Loucy (cell line): ENCODE measurements around the gene CEL.

Source experiments
- CTCF ChIP-seq: fragments of 200-600 bp; sonication (generic); conservative IDR thresholded peaks from 2 replicates; pipeline ENCODE4 v1.5.1; 2014; ENCODE audit warnings: mild to moderate bottlenecking, antibody characterized with exemption, low read length
- EZH2phosphoT487 ChIP-seq: fragments of 200-600 bp; IDR thresholded peaks from 2 replicates; pipeline ENCODE4 v1.6.1; 2018; ENCODE audit warnings: antibody characterized with exemption, mild to moderate bottlenecking, moderate library complexity, borderline replicate concordance

- TF ChIP-seq CTCF = no peak
- no peak for TF ChIP-seq EZH2phosphoT487
Measured at GRCh38 chr9:133055788-133056420, 5.9 kb upstream of the CEL start.
